Measurements from ENCODE around the gene TMEM117.
"Not testable (repeated sequence)": the region's sequence is repeated elsewhere in the genome, so short reads cannot be mapped to it uniquely, and the experiment has no call there.

Gene TMEM117

DNA sequence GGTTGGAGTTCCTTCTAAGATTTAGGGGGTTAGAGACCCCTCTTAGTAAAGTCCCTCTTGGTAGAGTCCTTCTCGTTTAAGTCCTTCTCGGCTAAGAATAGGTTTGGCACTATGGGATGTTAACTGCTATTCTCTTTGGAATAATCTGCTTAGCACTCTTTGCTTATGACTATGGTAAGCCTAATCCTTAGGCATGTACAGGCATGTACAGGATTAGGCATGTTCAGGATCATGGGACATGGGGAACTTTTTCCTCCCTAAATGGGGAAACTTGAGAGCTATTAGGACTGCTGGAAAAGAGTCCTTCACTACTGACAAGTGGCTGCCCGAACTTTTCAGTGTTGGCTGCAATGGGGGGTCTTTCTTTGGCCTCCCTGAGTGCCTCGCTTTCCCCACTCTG, 193.3 kb downstream of the TMEM117 start:
- Histone ChIP-seq H3K27me3 (ENCODE audit: insufficient read depth, poor library complexity, severe bottlenecking) (no peaks in the 10 kb centered on the region), H3K36me3 (ENCODE audit: low read depth) (no peaks in the 10 kb centered on the region), H3K4me1 (ENCODE audit: insufficient read depth, poor library complexity, severe bottlenecking) (no peaks in the 10 kb centered on the region), H3K27ac (ENCODE audit: poor library complexity, severe bottlenecking) (no peak overlapping the region), H3K9me3 (ENCODE audit: severe bottlenecking) (no peaks in the 10 kb centered on the region), H3K4me3 (ENCODE audit: severe bottlenecking) (no peak overlapping the region)
- ATAC-seq (ENCODE audit: low read depth) (no peak), DNase-seq (ENCODE audit: low spot score) (no peak)
- TF ChIP-seq, protein P1, sequence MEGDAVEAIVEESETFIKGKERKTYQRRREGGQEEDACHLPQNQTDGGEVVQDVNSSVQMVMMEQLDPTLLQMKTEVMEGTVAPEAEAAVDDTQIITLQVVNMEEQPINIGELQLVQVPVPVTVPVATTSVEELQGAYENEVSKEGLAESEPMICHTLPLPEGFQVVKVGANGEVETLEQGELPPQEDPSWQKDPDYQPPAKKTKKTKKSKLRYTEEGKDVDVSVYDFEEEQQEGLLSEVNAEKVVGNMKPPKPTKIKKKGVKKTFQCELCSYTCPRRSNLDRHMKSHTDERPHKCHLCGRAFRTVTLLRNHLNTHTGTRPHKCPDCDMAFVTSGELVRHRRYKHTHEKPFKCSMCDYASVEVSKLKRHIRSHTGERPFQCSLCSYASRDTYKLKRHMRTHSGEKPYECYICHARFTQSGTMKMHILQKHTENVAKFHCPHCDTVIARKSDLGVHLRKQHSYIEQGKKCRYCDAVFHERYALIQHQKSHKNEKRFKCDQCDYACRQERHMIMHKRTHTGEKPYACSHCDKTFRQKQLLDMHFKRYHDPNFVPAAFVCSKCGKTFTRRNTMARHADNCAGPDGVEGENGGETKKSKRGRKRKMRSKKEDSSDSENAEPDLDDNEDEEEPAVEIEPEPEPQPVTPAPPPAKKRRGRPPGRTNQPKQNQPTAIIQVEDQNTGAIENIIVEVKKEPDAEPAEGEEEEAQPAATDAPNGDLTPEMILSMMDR (IDR thresholded peaks at IDR 0.05; ENCODE audit: poor library complexity, severe bottlenecking), result no peak

DNA sequence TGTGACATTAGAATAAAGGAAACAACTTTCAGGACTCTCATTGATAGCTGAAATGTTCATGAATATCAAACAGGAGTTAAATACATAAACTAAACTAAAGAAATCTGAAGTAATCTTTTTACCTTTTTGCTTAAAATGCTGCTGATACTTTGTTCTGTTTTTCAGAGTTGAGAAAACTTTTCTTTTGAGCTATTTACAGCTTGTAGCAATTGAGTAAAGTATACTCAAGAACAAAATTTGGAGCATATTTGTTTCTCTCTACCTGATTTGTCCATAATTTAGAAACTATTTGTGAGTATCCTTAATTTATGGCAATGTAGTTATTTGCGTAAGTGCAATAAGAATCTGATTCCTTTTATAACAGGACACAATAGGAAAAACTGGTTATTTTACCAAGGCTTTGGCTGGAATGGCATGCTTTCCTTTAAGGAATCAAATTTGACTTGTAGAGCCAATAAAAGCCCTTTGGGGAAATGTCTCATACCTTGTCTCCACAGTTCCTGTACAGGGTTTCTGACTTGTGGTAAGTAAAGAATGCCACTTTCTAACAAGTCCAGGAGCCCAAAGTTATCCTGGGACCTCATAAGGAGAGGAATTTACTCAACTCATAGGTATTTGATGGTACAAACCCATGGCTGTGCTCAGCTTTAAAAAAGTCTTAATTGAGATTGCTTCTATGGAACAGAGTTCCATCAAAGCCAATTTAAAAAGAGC, 195.7 kb downstream of the TMEM117 start:
- TF ChIP-seq, protein P1 (IDR thresholded peaks at IDR 0.05; ENCODE audit: poor library complexity, severe bottlenecking), result no peak
- no peak overlapping the region for H3K27ac ChIP-seq (ENCODE audit: poor library complexity, severe bottlenecking)
- no peak for DNase-seq (ENCODE audit: low spot score)

DNA sequence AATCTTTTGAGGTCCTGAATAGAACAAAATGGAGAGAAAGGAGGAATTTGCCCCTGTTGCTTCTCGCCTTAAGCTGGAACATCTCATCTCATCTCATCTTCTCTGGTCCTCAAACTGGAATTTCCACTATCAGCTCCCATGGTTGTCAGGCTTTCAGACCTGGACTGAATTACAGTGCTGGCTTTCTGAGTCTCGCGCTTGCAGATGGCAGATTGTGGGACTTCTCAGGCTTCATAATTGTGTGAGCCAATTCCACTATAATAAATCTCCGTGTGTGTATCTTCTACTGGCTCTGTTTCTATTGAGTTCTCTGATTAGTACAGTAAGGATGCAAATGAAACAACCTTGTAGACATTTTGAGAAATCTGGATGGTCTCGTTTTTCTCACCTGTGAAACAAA, 199.0 kb downstream of the TMEM117 start:
- H3K9me3 ChIP-seq (ENCODE audit: severe bottlenecking), result no peaks in the 10 kb centered on the region
- H3K36me3 ChIP-seq (ENCODE audit: low read depth), result no peaks in the 10 kb centered on the region
- H3K27ac ChIP-seq (ENCODE audit: poor library complexity, severe bottlenecking), result no peak overlapping the region
- TF ChIP-seq, protein P1 (IDR thresholded peaks at IDR 0.05; ENCODE audit: poor library complexity, severe bottlenecking), result no peak
- peaks cover 3% of the 10 kb centered on the region for H3K27me3 ChIP-seq (ENCODE audit: insufficient read depth, poor library complexity, severe bottlenecking)
- H3K4me3 ChIP-seq (ENCODE audit: severe bottlenecking), result no peak overlapping the region
- ATAC-seq (ENCODE audit: low read depth) (no peak), DNase-seq (ENCODE audit: low spot score) (no peak)
- H3K4me1 ChIP-seq (ENCODE audit: insufficient read depth, poor library complexity, severe bottlenecking), result no peaks in the 10 kb centered on the region

More for the DNA sequence above, 195.7 kb downstream of the TMEM117 start:
- no peaks in the 10 kb centered on the region for H3K36me3 ChIP-seq (ENCODE audit: low read depth)
- no peaks in the 10 kb centered on the region for H3K4me1 ChIP-seq (ENCODE audit: insufficient read depth, poor library complexity, severe bottlenecking)
- peaks cover 3% of the 10 kb centered on the region for H3K27me3 ChIP-seq (ENCODE audit: insufficient read depth, poor library complexity, severe bottlenecking)
- no peaks in the 10 kb centered on the region for H3K9me3 ChIP-seq (ENCODE audit: severe bottlenecking)
- no peak overlapping the region for H3K4me3 ChIP-seq (ENCODE audit: severe bottlenecking)
- no peak for ATAC-seq (ENCODE audit: low read depth)

DNA sequence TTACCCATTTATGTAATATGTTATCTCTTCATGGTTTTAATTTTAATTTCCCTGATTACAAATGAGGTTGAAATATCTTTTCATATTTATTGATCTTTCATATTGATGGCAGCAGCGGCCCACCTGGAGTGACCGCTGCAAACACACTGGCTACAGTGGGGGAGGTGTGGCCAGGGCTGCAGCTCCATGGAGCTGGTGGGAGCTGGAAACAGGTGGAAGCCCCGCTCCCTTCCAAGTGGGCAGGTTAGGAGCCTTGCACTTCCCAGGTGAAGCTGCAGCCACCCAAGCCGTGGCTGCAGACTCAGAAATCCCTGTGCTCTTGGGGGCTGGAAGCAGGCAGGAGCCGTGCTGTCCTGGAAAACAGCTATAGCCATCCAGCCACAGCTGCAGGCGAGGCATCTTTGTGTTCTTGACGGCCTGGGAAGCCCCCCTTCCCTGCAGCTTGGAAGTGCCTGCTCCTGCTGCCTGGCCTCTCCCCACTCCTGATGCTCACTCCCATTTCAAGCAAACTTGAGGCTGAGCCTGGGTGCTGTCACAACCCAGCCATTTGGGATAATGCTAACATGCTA, 201.1 kb downstream of the TMEM117 start:
- Histone ChIP-seq H3K27ac (ENCODE audit: poor library complexity, severe bottlenecking) (no peak overlapping the region), H3K36me3 (ENCODE audit: low read depth) (no peaks in the 10 kb centered on the region), H3K27me3 (ENCODE audit: insufficient read depth, poor library complexity, severe bottlenecking) (peaks cover 3% of the 10 kb centered on the region), H3K4me1 (ENCODE audit: insufficient read depth, poor library complexity, severe bottlenecking) (no peaks in the 10 kb centered on the region), H3K9me3 (ENCODE audit: severe bottlenecking) (no peaks in the 10 kb centered on the region), H3K4me3 (ENCODE audit: severe bottlenecking) (no peak overlapping the region)
- TF ChIP-seq, protein P1 (IDR thresholded peaks at IDR 0.05; ENCODE audit: poor library complexity, severe bottlenecking), result no peak
- ATAC-seq (ENCODE audit: low read depth) (no peak), DNase-seq (ENCODE audit: low spot score) (no peak)

DNA sequence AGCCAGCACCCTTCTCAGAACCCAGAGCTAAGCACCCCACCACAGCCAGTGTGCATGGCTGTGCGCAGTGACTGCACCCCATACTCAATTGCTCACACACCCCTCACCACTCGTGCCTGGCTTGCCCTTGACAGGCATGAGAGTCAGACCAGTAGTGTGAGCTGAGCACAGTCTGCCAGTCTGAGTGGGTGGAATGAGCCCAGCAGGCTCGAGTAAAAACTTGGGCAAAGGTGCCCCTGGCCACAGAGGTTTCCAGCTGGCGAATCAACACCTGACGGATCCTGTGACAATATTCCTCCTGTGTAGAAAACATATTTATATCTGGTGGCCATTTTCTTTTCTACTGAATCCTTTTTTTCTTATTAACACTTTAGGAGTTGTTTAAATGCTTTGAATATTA, 202.5 kb downstream of the TMEM117 start:
- DNase-seq (ENCODE audit: low spot score), result no peak
- Histone ChIP-seq H3K4me3 (ENCODE audit: severe bottlenecking) (no peak overlapping the region), H3K27me3 (ENCODE audit: insufficient read depth, poor library complexity, severe bottlenecking) (peaks cover 3% of the 10 kb centered on the region), H3K36me3 (ENCODE audit: low read depth) (no peaks in the 10 kb centered on the region), H3K4me1 (ENCODE audit: insufficient read depth, poor library complexity, severe bottlenecking) (no peaks in the 10 kb centered on the region), H3K9me3 (ENCODE audit: severe bottlenecking) (no peaks in the 10 kb centered on the region), H3K27ac (ENCODE audit: poor library complexity, severe bottlenecking) (no peak overlapping the region)
- no peak for ATAC-seq (ENCODE audit: low read depth)
- TF ChIP-seq, protein P1 (IDR thresholded peaks at IDR 0.05; ENCODE audit: poor library complexity, severe bottlenecking), result no peak

DNA sequence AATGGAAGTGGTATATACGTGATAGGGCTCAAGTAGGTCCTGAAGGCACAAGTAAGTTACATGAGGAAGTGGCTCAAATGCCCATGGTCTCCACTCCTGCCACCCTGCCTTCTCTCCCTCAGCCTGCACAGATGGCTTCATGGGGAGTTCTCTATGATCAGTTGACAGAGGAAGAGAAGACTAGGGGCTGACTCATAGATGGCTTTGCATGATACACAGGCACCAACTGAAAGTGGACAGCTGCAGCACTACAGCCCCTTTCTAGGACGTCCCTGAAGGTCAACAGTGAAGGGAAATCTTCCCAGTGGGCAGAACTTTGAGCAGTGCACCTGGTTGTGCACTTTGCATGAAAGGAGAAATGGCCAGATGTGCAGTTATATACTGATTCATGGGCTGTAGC, 208.6 kb downstream of the TMEM117 start:
- not testable (repeated sequence) for DNase-seq (ENCODE audit: low spot score); ATAC-seq (ENCODE audit: low read depth); H3K9me3 ChIP-seq (ENCODE audit: severe bottlenecking); H3K4me1 ChIP-seq (ENCODE audit: insufficient read depth, poor library complexity, severe bottlenecking); H3K27me3 ChIP-seq (ENCODE audit: insufficient read depth, poor library complexity, severe bottlenecking); H3K4me3 ChIP-seq (ENCODE audit: severe bottlenecking); H3K27ac ChIP-seq (ENCODE audit: poor library complexity, severe bottlenecking); H3K36me3 ChIP-seq (ENCODE audit: low read depth)
